K562 (cell line): ENCODE results near the gene ARL10. TPM values are rescaled to one million over a fixed set of nuclear protein-coding genes. Genes with fewer than 3 reads are reported as not detected.

Source experiments
- POLR3G ChIP-seq: IDR thresholded peaks from 2 replicates; pipeline ENCODE4 v1.6.1; 2011; ENCODE audit not compliant: insufficient read length, insufficient replicate concordance; ENCODE audit errors: extremely low read depth
- ZNF644 ChIP-seq: fragments of 200-800 bp; sonication (Bioruptor generic); IDR thresholded peaks from 2 replicates; pipeline ENCODE4 v1.6.1; 2016; ENCODE audit warnings: low read depth, missing genetic modification characterization, missing compliant biosample characterization
- polyA plus RNA-seq, 8 experiments: library from polyadenylated mRNA; depleted of rRNA in 4 of 8; stranded (reverse) in 5 of 8; unstranded in 3 of 8; fragments of >200 nt; fragmentation: Nextera tagmentation in 2 of 8; fragmentation: Illumina TruSeq in 1 of 8; extraction: Ambion mirVana in 2 of 8; extraction: Trizol in 1 of 8; gene quantifications; 2 replicates each; pipeline versions ENCODE4 v1.2.1 to v1.2.3, GENCODE V29; 2011 to 2014; ENCODE audit warnings: inconsistent platforms in 1 of 8, missing spikeins in 1 of 8
- total RNA-seq, 7 experiments: library from RNA; depleted of rRNA in 6 of 7; stranded (reverse); fragments of >200 nt in 6 of 7; fragmentation: Illumina TruSeq in 2 of 7; extraction: Trizol in 2 of 7; gene quantifications; 2 replicates each; pipeline versions ENCODE4 v1.2.1 to v1.2.3, GENCODE V29; 2011 to 2021; ENCODE audit warnings: low replicate concordance in 1 of 7
- TF ChIP-seq, protein P1 (sequence below): fragments of 450-650 bp; IDR thresholded peaks from 2 replicates; pipeline ENCODE4 v1.6.1; 2016; ENCODE audit warnings: mild to moderate bottlenecking, moderate library complexity
- TF ChIP-seq, protein P2 (sequence below), 2 experiments: fragments of 450-650 bp; formaldehyde crosslinking in 1 of 2; IDR thresholded peaks; 2 replicates each; pipeline versions ENCODE4 v1.4.0 to v1.6.1; 2014 to 2020; ENCODE audit warnings: mild to moderate bottlenecking in 2 of 2, borderline replicate concordance in 1 of 2, low read depth in 1 of 2

The ARL10 gene
- total and polyA plus RNA-seq, 9 of the 15 experiments (the other 6 are each of a cell fraction or from before 2014, with no cell fraction given) = under 0.01 to 0.40 (median 0.34) TPM; not detected in 3

- TF ChIP-seq, protein P1, sequence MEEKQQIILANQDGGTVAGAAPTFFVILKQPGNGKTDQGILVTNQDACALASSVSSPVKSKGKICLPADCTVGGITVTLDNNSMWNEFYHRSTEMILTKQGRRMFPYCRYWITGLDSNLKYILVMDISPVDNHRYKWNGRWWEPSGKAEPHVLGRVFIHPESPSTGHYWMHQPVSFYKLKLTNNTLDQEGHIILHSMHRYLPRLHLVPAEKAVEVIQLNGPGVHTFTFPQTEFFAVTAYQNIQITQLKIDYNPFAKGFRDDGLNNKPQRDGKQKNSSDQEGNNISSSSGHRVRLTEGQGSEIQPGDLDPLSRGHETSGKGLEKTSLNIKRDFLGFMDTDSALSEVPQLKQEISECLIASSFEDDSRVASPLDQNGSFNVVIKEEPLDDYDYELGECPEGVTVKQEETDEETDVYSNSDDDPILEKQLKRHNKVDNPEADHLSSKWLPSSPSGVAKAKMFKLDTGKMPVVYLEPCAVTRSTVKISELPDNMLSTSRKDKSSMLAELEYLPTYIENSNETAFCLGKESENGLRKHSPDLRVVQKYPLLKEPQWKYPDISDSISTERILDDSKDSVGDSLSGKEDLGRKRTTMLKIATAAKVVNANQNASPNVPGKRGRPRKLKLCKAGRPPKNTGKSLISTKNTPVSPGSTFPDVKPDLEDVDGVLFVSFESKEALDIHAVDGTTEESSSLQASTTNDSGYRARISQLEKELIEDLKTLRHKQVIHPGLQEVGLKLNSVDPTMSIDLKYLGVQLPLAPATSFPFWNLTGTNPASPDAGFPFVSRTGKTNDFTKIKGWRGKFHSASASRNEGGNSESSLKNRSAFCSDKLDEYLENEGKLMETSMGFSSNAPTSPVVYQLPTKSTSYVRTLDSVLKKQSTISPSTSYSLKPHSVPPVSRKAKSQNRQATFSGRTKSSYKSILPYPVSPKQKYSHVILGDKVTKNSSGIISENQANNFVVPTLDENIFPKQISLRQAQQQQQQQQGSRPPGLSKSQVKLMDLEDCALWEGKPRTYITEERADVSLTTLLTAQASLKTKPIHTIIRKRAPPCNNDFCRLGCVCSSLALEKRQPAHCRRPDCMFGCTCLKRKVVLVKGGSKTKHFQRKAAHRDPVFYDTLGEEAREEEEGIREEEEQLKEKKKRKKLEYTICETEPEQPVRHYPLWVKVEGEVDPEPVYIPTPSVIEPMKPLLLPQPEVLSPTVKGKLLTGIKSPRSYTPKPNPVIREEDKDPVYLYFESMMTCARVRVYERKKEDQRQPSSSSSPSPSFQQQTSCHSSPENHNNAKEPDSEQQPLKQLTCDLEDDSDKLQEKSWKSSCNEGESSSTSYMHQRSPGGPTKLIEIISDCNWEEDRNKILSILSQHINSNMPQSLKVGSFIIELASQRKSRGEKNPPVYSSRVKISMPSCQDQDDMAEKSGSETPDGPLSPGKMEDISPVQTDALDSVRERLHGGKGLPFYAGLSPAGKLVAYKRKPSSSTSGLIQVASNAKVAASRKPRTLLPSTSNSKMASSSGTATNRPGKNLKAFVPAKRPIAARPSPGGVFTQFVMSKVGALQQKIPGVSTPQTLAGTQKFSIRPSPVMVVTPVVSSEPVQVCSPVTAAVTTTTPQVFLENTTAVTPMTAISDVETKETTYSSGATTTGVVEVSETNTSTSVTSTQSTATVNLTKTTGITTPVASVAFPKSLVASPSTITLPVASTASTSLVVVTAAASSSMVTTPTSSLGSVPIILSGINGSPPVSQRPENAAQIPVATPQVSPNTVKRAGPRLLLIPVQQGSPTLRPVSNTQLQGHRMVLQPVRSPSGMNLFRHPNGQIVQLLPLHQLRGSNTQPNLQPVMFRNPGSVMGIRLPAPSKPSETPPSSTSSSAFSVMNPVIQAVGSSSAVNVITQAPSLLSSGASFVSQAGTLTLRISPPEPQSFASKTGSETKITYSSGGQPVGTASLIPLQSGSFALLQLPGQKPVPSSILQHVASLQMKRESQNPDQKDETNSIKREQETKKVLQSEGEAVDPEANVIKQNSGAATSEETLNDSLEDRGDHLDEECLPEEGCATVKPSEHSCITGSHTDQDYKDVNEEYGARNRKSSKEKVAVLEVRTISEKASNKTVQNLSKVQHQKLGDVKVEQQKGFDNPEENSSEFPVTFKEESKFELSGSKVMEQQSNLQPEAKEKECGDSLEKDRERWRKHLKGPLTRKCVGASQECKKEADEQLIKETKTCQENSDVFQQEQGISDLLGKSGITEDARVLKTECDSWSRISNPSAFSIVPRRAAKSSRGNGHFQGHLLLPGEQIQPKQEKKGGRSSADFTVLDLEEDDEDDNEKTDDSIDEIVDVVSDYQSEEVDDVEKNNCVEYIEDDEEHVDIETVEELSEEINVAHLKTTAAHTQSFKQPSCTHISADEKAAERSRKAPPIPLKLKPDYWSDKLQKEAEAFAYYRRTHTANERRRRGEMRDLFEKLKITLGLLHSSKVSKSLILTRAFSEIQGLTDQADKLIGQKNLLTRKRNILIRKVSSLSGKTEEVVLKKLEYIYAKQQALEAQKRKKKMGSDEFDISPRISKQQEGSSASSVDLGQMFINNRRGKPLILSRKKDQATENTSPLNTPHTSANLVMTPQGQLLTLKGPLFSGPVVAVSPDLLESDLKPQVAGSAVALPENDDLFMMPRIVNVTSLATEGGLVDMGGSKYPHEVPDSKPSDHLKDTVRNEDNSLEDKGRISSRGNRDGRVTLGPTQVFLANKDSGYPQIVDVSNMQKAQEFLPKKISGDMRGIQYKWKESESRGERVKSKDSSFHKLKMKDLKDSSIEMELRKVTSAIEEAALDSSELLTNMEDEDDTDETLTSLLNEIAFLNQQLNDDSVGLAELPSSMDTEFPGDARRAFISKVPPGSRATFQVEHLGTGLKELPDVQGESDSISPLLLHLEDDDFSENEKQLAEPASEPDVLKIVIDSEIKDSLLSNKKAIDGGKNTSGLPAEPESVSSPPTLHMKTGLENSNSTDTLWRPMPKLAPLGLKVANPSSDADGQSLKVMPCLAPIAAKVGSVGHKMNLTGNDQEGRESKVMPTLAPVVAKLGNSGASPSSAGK = peak; percentile 23; the same call in 1 of the 2 replicates
- TF ChIP-seq ZNF644 (no peak; the same call in 1 of the 2 replicates), POLR3G (no peak)
- TF ChIP-seq, protein P2, sequence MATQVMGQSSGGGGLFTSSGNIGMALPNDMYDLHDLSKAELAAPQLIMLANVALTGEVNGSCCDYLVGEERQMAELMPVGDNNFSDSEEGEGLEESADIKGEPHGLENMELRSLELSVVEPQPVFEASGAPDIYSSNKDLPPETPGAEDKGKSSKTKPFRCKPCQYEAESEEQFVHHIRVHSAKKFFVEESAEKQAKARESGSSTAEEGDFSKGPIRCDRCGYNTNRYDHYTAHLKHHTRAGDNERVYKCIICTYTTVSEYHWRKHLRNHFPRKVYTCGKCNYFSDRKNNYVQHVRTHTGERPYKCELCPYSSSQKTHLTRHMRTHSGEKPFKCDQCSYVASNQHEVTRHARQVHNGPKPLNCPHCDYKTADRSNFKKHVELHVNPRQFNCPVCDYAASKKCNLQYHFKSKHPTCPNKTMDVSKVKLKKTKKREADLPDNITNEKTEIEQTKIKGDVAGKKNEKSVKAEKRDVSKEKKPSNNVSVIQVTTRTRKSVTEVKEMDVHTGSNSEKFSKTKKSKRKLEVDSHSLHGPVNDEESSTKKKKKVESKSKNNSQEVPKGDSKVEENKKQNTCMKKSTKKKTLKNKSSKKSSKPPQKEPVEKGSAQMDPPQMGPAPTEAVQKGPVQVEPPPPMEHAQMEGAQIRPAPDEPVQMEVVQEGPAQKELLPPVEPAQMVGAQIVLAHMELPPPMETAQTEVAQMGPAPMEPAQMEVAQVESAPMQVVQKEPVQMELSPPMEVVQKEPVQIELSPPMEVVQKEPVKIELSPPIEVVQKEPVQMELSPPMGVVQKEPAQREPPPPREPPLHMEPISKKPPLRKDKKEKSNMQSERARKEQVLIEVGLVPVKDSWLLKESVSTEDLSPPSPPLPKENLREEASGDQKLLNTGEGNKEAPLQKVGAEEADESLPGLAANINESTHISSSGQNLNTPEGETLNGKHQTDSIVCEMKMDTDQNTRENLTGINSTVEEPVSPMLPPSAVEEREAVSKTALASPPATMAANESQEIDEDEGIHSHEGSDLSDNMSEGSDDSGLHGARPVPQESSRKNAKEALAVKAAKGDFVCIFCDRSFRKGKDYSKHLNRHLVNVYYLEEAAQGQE (IDR thresholded peaks at IDR 0.05; ENCODE audit: borderline replicate concordance) = no peak
- TF ChIP-seq, protein P2 (CRISPR knock-in tag; IDR thresholded peaks at IDR 0.05; ENCODE audit: low read depth) = peak; percentile 75; the same call in 1 of the 2 replicates
Measured at GRCh38 chr5:176389135-176390123, 24.1 kb downstream of the ARL10 start (continued).
